NT2/D1 (cell line): ENCODE results near the gene SLC5A3.

Experiments
- DNase-seq: peaks from one replicate; pipeline ENCODE4 v3.0.0-alpha.2; 2011; ENCODE audit warnings: low read depth, low spot score
- H3K27me3 ChIP-seq: 2 replicates; pipeline ENCODE4 v1.6.0; 2011; ENCODE audit warnings: mild to moderate bottlenecking; ENCODE audit not compliant: insufficient read length, insufficient read depth
- H3K36me3 ChIP-seq: 2 replicates; pipeline ENCODE4 v1.6.1; 2011; ENCODE audit warnings: mild to moderate bottlenecking, low read length, mixed read lengths; ENCODE audit not compliant: insufficient read depth, insufficient read length
- H3K4me1 ChIP-seq: 2 replicates; pipeline ENCODE4 v1.5.1; 2011; ENCODE audit not compliant: insufficient read depth, insufficient read length
- H3K4me3 ChIP-seq: 2 replicates; pipeline ENCODE4 v1.5.1; 2011; ENCODE audit warnings: low read depth; ENCODE audit not compliant: insufficient read length
- H3K9ac ChIP-seq: 2 replicates; pipeline ENCODE4 v1.6.0; 2011; ENCODE audit warnings: low read depth; ENCODE audit not compliant: insufficient read length
- H3K9me3 ChIP-seq: 2 replicates; pipeline ENCODE4 v1.5.1; 2011; ENCODE audit warnings: mild to moderate bottlenecking, low read length; ENCODE audit not compliant: insufficient read depth
- SUZ12 ChIP-seq: IDR thresholded peaks from 2 replicates; pipeline ENCODE4 v1.6.1; 2011; ENCODE audit not compliant: insufficient read length, insufficient read depth; ENCODE audit errors: extremely low read depth
- YY1 ChIP-seq: IDR thresholded peaks from 2 replicates; pipeline ENCODE4 v1.6.1; 2011; ENCODE audit not compliant: insufficient read length, insufficient read depth
- ZNF274 ChIP-seq: IDR thresholded peaks from 2 replicates; pipeline ENCODE4 v1.6.1; 2011; ENCODE audit warnings: mild to moderate bottlenecking, low read depth, low read length

SLC5A3 gene

DNA sequence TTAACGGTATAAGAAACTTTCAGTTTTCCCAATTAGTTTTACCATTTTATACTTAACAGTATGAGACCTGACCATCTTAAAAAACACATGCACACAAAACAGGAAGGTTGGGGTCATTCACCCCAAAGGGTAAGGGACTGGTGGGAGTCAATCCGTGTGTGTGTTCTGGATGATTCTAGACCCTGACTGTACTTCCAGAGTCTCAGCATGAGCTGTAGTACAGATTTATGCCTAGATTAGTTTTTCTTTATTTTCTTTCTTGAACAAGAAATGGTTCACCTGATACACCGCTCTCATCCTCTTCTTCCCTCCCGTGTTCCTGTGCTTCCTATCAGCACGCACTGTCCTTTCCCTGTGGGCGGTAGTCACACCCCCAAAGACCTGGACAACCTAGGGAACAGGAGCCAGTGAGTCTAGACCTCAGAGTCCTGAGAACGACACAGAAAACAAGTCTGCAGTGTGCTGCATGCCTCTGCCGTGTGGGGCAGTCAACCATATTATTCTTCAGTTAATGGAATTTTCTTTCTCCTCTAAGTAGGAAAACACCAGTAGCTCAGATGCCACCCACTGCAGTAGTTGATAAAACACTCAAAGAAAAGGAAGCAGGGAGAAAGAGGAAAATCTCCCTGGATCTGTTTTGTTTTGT lies 38.9 kb upstream of the SLC5A3 start:
- Histone ChIP-seq H3K36me3 (no peaks in the 10 kb centered on the region), H3K27me3 (no peaks in the 10 kb centered on the region), H3K9me3 (no peaks in the 10 kb centered on the region), H3K4me1 (no peaks in the 10 kb centered on the region), H3K9ac (no peak overlapping the region), H3K4me3 (no peak overlapping the region)
- no peak for DNase-seq
- TF ChIP-seq ZNF274 (no peak), YY1 (no peak), SUZ12 (no peak)

DNA sequence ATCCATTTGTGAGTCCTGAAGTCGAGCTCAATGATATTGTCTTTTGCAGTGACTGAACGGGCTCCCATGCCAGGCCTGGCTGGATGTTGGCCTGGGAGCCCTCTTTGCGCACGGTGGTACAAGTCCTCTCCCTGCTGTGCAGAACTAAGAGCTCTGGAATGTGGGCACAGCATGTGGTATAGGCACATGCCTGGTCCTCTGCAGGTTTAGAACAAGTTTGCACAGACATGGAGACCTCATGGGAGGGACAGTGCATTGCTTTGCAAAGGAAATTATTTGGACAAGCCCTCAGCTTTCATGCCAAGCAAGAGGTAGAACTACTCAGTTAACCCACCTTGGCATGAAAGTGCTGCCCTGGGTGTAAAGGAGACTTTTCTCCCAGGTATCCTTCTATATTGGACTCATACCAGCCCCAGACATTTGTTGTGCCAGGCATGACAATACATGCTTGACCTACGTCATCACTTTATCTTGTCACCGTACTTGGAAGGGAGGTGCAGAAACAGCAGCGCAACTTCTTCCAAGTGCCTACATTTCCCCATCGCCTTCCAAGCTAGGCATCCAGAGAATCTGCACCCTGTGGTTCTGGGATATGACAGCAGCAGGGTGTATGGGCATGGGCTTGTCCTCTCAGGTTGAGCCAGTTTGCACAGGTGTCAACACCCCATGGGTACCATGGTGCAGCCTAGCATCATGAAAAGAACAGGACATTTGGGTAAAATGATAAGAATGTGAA lies 37.6 kb upstream of the SLC5A3 start:
- H3K4me3 ChIP-seq = no peak overlapping the region
- DNase-seq = no peak
- H3K9ac ChIP-seq = no peak overlapping the region
- TF ChIP-seq YY1 (no peak), SUZ12 (no peak), ZNF274 (no peak)
- no peaks in the 10 kb centered on the region for H3K4me1 ChIP-seq
- H3K9me3 ChIP-seq = no peaks in the 10 kb centered on the region
- H3K36me3 ChIP-seq = no peaks in the 10 kb centered on the region
- H3K27me3 ChIP-seq = no peaks in the 10 kb centered on the region

DNA sequence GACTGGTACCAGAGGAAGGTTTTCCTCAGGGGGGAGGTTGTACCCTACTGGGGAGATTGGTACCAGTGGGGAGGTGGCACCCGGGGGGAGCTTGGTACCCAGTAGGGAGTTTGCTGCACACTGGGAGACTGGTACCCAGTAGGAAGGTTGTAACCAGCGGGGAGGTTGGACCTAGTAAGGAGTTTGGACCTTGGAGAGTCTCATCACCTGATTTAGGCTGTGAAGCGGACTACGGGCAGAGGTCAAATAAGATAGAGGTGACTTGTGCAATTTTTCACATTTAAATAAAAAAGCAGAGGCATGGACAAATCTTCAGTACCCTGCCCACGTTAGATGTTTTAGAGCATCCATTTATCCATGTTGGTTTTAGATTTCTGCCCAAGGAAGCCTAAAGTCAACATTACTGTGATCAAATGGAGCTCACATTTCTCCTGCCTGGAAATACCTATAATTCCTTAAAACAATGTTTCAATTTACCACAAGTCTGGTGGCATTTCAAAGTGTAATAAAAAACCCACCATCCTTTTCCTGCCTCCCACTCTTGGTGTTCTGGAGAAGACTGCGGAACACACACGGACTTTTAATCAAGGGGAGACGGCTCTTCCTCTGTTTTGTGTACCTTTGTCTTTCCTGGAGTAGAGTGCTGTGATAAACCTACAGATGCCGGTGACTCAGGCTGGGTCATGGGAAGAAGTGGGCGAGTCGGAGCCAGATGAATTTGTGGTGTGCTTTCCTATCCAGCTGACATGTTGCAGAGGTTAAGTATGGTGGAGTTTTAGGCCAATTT lies 36.2 kb upstream of the SLC5A3 start:
- no peak for DNase-seq
- Histone ChIP-seq H3K9me3 (no peaks in the 10 kb centered on the region), H3K4me1 (no peaks in the 10 kb centered on the region), H3K36me3 (no peaks in the 10 kb centered on the region), H3K4me3 (no peak overlapping the region), H3K9ac (no peak overlapping the region), H3K27me3 (no peaks in the 10 kb centered on the region)
- TF ChIP-seq SUZ12 (no peak), ZNF274 (no peak), YY1 (no peak)

DNA sequence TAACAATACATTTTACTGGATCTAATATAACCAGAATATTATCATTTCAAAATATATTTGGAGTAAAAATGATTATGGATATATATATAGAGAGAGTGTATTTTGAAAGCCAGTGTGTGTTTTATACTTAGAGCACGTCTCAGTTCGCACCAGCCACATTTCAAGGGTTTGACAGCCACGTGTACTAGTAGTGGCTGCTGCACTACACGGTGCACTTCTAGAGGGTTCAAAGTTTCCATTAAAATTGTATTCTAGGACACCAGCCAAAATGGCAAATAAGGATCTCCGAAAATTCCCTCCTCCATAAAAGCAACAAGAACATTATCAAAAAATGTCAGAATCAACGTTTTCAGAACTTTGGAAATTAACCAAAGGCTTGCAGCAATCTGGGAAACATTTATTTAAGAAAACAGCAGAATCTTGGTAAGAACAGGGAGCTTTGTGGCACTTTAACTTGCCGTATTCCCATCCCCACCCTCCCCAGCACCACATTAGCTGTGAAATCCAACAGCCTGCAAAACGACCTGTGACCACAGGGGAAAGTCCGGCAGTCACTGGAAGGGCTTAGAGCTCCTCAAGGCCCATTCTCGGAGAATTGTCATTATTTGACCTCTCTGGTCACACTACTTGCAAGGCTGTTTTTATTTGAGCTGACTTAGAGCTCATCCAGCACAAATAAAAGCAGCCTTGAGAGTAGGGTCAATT lies 33.5 kb upstream of the SLC5A3 start:
- Histone ChIP-seq H3K4me1 (no peaks in the 10 kb centered on the region), H3K9ac (no peak overlapping the region), H3K27me3 (no peaks in the 10 kb centered on the region), H3K36me3 (no peaks in the 10 kb centered on the region), H3K9me3 (no peaks in the 10 kb centered on the region), H3K4me3 (no peak overlapping the region)
- no peak for DNase-seq
- TF ChIP-seq ZNF274 = no peak
- no peak for TF ChIP-seq SUZ12
- no peak for TF ChIP-seq YY1

DNA sequence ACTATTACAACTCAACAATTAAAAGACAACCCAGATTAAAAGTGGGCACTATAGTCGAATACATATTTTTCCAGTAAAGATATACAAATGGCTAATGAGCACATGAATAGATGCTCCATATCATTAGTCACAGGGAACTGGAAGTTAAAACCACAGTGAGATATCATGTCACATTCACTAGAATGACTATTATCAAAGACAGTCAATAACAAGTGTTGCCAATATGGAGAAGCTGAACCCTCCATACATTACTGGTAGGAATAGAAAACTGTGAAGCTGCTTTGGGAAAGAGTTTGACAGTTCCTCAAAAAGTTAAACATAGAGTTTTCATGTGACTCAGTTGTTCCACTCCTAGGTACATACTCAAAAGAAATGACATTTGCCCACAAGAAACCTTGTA lies 30.6 kb upstream of the SLC5A3 start:
- no peaks in the 10 kb centered on the region for H3K36me3 ChIP-seq
- H3K9me3 ChIP-seq = no peaks in the 10 kb centered on the region
- H3K4me1 ChIP-seq = no peaks in the 10 kb centered on the region
- no peak for DNase-seq
- H3K4me3 ChIP-seq = no peak overlapping the region
- no peaks in the 10 kb centered on the region for H3K27me3 ChIP-seq
- no peak overlapping the region for H3K9ac ChIP-seq
- TF ChIP-seq SUZ12 (no peak), ZNF274 (no peak), YY1 (no peak)

DNA sequence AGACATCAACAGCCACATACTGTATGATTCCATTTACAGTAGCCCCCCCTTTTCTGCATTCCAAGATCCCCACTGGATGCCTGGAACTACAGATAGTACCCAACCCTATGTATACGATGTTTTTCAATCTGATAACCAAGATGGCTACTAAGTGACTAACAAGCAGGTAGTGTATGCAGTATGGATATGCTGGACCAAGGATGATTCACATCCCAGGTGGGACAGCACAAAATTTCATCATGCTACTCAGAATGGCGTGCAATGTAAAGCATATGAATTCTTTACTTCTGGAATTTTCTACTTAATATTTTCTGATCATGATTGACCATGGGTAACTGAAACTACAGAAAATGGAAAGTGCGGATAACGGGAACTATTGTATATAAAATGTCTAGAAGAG lies 30.0 kb upstream of the SLC5A3 start:
- TF ChIP-seq YY1 (no peak), SUZ12 (no peak), ZNF274 (no peak)
- no peaks in the 10 kb centered on the region for H3K27me3 ChIP-seq
- H3K9ac ChIP-seq = no peak overlapping the region
- H3K4me1 ChIP-seq = no peaks in the 10 kb centered on the region
- no peak for DNase-seq
- H3K4me3 ChIP-seq = no peak overlapping the region
- H3K36me3 ChIP-seq = no peaks in the 10 kb centered on the region
- H3K9me3 ChIP-seq = no peaks in the 10 kb centered on the region
